Neural progenitor cell (in vitro differentiated cells): Measurements from ENCODE around the gene GABBR2.

Experiments
- EZH2 ChIP-seq: fragments of 200-600 bp; sonication (generic); IDR thresholded peaks from 2 replicates; pipeline ENCODE4 v1.6.1; 2017; ENCODE audit warnings: antibody characterized with exemption, mild to moderate bottlenecking, moderate library complexity
- TF ChIP-seq, protein P1 (sequence below): fragments of 200-600 bp; sonication (generic); IDR thresholded peaks from 2 replicates; pipeline ENCODE4 v1.5.1; 2017; ENCODE audit warnings: antibody characterized with exemption, mild to moderate bottlenecking

DNA sequence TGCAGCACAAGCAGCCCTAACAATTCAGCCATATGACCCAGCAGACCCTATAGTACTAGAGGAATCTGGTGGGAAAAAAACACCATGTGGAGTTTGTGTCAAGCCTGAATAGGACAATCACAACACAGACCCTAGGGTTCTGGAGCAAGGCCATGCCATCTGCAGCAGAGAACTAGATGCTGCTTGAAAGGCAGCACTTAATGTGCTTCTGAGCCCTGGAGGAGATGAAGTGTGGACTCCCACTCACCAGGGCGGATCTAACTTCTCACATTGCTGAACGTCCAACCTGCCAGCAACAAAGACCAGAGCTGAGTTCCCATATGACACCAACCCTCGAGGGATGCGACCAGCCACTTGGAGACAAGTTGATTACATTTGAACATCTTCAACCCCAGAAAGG is 43.2 kb downstream of the GABBR2 start:
- TF ChIP-seq, protein P1, sequence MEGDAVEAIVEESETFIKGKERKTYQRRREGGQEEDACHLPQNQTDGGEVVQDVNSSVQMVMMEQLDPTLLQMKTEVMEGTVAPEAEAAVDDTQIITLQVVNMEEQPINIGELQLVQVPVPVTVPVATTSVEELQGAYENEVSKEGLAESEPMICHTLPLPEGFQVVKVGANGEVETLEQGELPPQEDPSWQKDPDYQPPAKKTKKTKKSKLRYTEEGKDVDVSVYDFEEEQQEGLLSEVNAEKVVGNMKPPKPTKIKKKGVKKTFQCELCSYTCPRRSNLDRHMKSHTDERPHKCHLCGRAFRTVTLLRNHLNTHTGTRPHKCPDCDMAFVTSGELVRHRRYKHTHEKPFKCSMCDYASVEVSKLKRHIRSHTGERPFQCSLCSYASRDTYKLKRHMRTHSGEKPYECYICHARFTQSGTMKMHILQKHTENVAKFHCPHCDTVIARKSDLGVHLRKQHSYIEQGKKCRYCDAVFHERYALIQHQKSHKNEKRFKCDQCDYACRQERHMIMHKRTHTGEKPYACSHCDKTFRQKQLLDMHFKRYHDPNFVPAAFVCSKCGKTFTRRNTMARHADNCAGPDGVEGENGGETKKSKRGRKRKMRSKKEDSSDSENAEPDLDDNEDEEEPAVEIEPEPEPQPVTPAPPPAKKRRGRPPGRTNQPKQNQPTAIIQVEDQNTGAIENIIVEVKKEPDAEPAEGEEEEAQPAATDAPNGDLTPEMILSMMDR: no peak
- TF ChIP-seq EZH2: no peak
